Coronary artery (tissue), 2 donors: ENCODE data around the gene ZSCAN10.
"Not testable (repeated sequence)": the region's sequence is repeated elsewhere in the genome, so short reads cannot be mapped to it uniquely, and the experiment has no call there.

Experiments
- DNase-seq: peaks from one replicate; pipeline ENCODE4 v3.0.0-alpha.2; 2017; ENCODE audit warnings: low spot score
- H3K27ac ChIP-seq, 2 donors: fragments of 200-600 bp; sonication (generic); one replicate each; pipeline ENCODE4 v1.5.1; 2016 to 2019
- H3K4me3 ChIP-seq: fragments of 200-600 bp; sonication (generic); 2 replicates; pipeline ENCODE4 v1.5.1; 2016; ENCODE audit warnings: mild to moderate bottlenecking, moderate library complexity
- TF ChIP-seq, protein P1 (sequence below): fragments of 200-600 bp; sonication (generic); IDR thresholded peaks from one replicate; pipeline ENCODE4 v1.5.1; 2019; ENCODE audit warnings: antibody characterized with exemption

Gene ZSCAN10

DNA sequence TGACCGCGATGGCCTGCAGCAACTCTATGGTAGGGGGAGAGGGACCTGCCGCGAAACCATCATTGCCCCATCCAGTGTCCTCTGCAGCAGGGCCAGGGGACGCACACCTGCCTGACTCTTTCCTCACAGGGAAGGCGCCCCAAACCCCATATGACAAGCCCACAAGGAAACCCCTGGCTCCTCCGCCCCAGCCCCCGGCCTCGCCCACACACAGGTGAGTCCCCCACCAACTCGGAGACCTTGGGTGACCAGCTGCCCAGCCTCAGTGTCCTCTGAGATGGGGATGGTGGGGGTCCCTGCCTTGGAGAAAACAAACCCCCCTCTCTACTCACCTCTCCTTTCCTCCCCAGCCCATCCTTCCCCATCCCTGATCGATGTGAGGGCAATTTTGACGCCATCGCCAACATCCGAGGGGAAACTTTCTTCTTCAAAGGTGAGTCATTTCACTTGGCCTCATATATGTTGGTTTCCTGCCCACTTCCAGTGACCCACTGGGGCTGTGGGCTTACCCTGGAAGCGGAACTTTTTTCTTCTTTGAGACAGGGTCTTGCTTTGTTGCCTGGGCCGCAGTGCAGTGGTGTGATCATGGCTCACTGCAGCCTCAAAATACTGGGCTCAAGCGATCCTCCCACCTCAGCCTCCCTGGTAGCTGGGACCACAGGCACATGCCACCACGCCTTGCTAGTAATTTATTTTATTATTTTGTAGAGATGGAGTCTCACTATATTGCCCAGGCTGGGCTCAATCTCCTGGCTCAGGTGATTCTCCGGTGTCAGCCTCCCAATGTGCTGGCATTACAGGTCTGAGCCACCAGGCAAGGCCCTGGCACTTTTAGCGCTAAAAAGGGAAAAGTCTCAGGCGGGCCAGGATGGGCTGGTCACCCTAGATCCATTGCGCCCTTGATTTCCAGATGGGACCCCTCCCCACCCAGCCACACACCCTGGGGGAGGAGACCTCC is 41.6 kb downstream of the ZSCAN10 start:
- DNase-seq: no peak
- no peak overlapping the region for H3K4me3 ChIP-seq
- TF ChIP-seq, protein P1, sequence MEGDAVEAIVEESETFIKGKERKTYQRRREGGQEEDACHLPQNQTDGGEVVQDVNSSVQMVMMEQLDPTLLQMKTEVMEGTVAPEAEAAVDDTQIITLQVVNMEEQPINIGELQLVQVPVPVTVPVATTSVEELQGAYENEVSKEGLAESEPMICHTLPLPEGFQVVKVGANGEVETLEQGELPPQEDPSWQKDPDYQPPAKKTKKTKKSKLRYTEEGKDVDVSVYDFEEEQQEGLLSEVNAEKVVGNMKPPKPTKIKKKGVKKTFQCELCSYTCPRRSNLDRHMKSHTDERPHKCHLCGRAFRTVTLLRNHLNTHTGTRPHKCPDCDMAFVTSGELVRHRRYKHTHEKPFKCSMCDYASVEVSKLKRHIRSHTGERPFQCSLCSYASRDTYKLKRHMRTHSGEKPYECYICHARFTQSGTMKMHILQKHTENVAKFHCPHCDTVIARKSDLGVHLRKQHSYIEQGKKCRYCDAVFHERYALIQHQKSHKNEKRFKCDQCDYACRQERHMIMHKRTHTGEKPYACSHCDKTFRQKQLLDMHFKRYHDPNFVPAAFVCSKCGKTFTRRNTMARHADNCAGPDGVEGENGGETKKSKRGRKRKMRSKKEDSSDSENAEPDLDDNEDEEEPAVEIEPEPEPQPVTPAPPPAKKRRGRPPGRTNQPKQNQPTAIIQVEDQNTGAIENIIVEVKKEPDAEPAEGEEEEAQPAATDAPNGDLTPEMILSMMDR: no peak

GRCh38 chr16:3056336-3057180 is 42.5 kb downstream of the ZSCAN10 start:
- no peak for DNase-seq
- no peak overlapping the region for H3K4me3 ChIP-seq
- TF ChIP-seq, protein P1: no peak
- no peak overlapping the region for H3K27ac ChIP-seq

More for the DNA sequence above, 41.6 kb downstream of the ZSCAN10 start:
- no peak overlapping the region for H3K27ac ChIP-seq

DNA sequence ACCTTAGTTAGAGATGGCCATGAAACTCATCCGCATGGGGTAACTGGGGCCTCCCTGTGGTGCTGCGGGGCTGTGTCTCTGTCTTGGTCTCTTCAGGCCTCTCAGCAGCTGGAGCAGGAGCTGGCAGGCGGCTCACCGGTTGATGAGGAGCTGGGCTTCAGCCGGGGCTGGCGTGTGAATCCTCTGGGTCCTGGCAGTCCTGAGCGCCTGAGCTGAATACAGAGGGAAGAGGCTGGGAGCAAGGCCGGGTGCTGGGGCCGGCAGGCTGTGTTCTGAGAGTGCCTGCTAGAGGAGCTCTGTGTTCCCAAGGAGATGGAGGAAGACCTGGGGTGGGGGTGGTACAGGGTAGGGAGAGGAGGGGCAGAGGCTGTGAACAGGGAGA is 43.4 kb downstream of the ZSCAN10 start:
- not testable (repeated sequence) for DNase-seq, H3K27ac ChIP-seq, H3K4me3 ChIP-seq

GRCh38 chr16:3054965-3055733 is 43.9 kb downstream of the ZSCAN10 start:
- TF ChIP-seq, protein P1: no peak
- Histone ChIP-seq H3K4me3 (no peak overlapping the region), H3K27ac (no peak overlapping the region)
- DNase-seq: no peak

DNA sequence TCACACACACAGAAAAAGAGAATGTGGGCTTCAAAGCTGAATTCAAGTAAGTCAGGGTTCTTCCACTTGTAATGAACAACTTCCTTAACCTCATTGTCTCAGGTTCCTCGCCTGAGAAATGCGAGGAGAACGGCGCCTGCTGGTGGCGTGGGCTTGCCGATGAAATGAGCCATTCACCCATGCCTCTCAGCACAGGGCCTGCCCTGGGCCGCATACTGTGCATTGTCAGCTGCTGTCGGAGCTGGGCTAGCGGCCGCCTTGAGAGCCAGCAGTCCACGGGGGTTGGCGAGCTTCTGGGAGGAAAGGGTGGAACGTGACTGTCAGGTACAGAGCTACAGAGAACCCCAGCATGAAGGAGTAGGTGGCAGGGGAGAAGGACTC is 45.8 kb downstream of the ZSCAN10 start:
- not testable (repeated sequence) for DNase-seq, H3K27ac ChIP-seq

GRCh38 chr16:3052571-3053329 is 46.3 kb downstream of the ZSCAN10 start:
- not testable (repeated sequence) for H3K4me3 ChIP-seq, H3K27ac ChIP-seq, DNase-seq

More for the DNA sequence above, 45.8 kb downstream of the ZSCAN10 start:
- not testable (repeated sequence) for H3K4me3 ChIP-seq

DNA sequence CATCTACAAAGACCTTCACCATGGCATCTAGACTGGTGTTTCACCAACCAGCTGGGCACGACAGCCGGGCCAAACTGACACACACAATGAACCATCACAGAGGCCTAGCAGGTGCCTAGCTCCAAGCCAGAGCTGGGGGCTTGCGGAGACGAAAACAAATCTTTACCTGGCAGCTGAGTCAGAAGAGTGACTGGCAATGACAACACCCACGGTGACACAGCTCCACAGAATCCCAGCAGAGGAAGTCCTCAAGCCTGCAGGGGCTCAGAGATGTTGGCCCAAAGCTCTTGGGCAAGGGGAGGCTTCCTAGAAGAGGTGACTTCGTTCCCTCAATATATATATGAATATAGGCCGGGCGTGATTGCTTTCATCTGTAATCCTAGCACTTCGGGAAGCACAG is 47.6 kb downstream of the ZSCAN10 start:
- TF ChIP-seq, protein P1: no peak
- DNase-seq: no peak
- H3K27ac ChIP-seq: no peak overlapping the region

More for the DNA sequence above, 47.6 kb downstream of the ZSCAN10 start:
- no peak overlapping the region for H3K4me3 ChIP-seq
